ENCODE measurements around the gene TGIF1. TPM values are rescaled to one million over a fixed set of nuclear protein-coding genes. Genes with fewer than 3 reads are reported as not detected.
A peak's percentile ranks its signal among the peaks of the same experiment; 100 is the strongest.

Gene TGIF1
- 242 TPM for total RNA-seq (2021; ENCODE audit: unreplicated experiment)
- polyA plus RNA-seq (2012): 199 and 245 TPM in 2 replicates
- Bru-seq, nascent RNA: percentile 94 among the genes with signal in this experiment
- BruChase-seq, experiment 1, labeled RNA remaining after a 6-hour chase: percentile 58 among the genes with signal in this experiment
- percentile 78 among the genes with signal in this experiment for BruChase-seq, experiment 2, labeled RNA remaining after a 2-hour chase
- long read RNA-seq, transcript TGIF1-202 (3 exons, 2,076 nt): major isoform, 224 of 290 reads
- long read RNA-seq, transcript TGIF1-208 (2 exons, 2,214 nt): minor isoform, 9 of 290 reads
- long read RNA-seq, transcript TGIF1-222 (3 exons, 729 nt): minor isoform, 7 of 290 reads
- long read RNA-seq, transcript TGIF1-207 (4 exons, 1,585 nt): minor isoform, 8 of 290 reads
- long read RNA-seq, partial matches to known transcripts: 0 of 290 reads
- long read RNA-seq, other reads (novel, unspliced or antisense): 25 of 290 reads

DNA sequence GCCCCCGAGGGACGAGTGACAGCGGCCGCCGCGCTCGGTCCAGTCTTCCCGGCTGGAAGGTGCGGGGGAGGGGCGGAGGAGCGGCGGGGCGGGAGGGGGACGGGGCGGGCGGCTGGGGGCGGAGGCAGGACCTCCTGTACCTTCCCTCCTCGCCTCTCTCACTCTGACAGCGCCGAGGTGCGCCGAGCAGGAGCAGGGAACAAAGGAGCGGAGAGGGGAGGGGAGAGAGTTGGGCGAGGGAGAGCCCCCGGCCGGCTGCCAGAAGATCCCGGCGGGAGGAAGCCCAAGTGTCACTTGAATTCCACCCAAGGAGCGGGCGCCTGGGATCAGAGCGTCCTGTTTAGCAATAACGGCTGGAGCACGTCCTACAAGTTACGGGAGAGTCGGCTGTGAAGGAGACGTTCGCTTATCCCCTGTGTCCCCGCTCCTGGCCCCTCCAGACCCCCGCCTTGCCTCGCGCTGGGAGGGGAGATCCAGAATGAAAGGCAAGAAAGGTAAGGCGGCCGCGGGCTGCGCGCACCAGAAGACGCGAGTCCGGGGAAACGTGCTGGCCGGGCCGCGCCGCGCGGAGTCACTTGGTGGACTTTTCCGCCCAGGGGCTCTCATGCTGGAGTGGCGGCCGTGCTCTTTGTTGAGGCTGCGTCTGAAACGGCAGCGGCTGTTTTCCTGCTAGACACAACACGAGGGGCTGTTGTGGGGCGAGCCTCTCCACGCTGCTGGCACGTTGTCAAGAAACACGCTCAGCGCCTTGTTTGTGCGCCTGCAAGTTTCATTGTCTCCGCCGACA, at the start of gene TGIF1:
Gene TGIF1, plus strand, starts transcription at position 161 of the 787 bp plus-strand sequence. Its CDS starts 318 bp downstream, at position 479.
- Histone ChIP-seq H3K9me3 (ENCODE audit: control insufficient read depth in 1 of 2, insufficient read depth in 1 of 2, low read depth in 1 of 2, low read length in 2 of 2) (no peaks in the 10 kb centered on the region), H3K79me2 (ENCODE audit: insufficient read depth, low read length) (peaks cover 72% of the 10 kb centered on the region), H4K20me1 (ENCODE audit: insufficient read depth) (peaks cover 8% of the 10 kb centered on the region; the same call in 1 of the 2 replicates), H3K36me3 (ENCODE audit: control insufficient read depth in 1 of 2, insufficient read depth in 2 of 2, low read length in 2 of 2) (peaks cover 0 to 26% of the 10 kb centered on the region in 2 experiments; a peak in 2 of 4 replicates), H3K27me3 (ENCODE audit: insufficient read depth, low read length) (no peaks in the 10 kb centered on the region), H3K27ac (ENCODE audit: low read depth, low read length) (peak within 1 kb of the TSS; percentile 90), H3K9ac (ENCODE audit: low read length) (peak within 1 kb of the TSS; percentile 79), H2AFZ (ENCODE audit: low read depth, low read length, poor library complexity, severe bottlenecking) (no peak within 1 kb of the TSS), H3K4me3 (replicated peaks in 1 of 2; ENCODE audit: low read depth in 1 of 2, low read length in 2 of 2) (peak within 1 kb of the TSS; percentile 78 to 85), H3K9me2 (ENCODE audit: insufficient read depth) (no peaks in the 10 kb centered on the region), H3K4me1 (ENCODE audit: control insufficient read depth in 1 of 2, insufficient read depth in 2 of 2, low read length in 2 of 2) (peaks cover 38 to 60% of the 10 kb centered on the region in 2 experiments), H3K4me2 (ENCODE audit: low read length) (peak within 1 kb of the TSS; percentile 87)
- POLR2A ChIA-PET: interaction anchor here (0.9 to 1.6 kb wide), 3 partner anchors 41 to 216 kb away, joined by 3 to 9 read pairs (median 3); no protein-coding TSS in a partner anchor
- TF ChIP-seq POLR2A (IDR thresholded peaks at IDR 0.05; ENCODE audit: borderline replicate concordance, extremely low read depth, insufficient read depth, insufficient read length) (peak; percentile 54), EGR1 (IDR thresholded peaks at IDR 0.05; ENCODE audit: low read depth) (no peak), RAD21 (IDR thresholded peaks at IDR 0.05; ENCODE audit: low read depth) (no peak), JUND (IDR thresholded peaks at IDR 0.05) (no peak), SP1 (IDR thresholded peaks at IDR 0.05; ENCODE audit: low read depth) (no peak), POLR2AphosphoS5 (IDR thresholded peaks at IDR 0.05; ENCODE audit: low read depth, low read length) (peak; percentile 86)
- TF ChIP-seq, protein P1, sequence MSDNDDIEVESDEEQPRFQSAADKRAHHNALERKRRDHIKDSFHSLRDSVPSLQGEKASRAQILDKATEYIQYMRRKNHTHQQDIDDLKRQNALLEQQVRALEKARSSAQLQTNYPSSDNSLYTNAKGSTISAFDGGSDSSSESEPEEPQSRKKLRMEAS (IDR thresholded peaks at IDR 0.05): no peak
- RAD21 ChIA-PET (ENCODE audit: low non-redundant PET in 1 of 2, low total read pairs in 2 of 2, uncharacterized antibody in 2 of 2, unreplicated experiment in 2 of 2): no interaction called here
- intact Hi-C loops (cut with micrococcal nuclease): no loop called here
- peak; percentile 56 for ATAC-seq
- no peak for DNase-seq (ENCODE audit: low read depth, low spot score)
- CTCF ChIA-PET: interaction anchor here (0.5 kb wide), 1 partner anchor 144 kb away, joined by 6 read pairs; no protein-coding TSS in a partner anchor
- BruUV-seq (replicated peaks): TSS peak; percentile 32

Data from HCT116 (cell line).